IPS-20b (cell line): ENCODE measurements around the gene CFAP54.

ENCODE experiments used
- H3K27ac ChIP-seq: one replicate; pipeline ENCODE4 v1.5.1; 2013; ENCODE audit warnings: low read length
- H3K27me3 ChIP-seq: 2 replicates; pipeline ENCODE4 v1.6.1; 2013; ENCODE audit warnings: mild to moderate bottlenecking, low read length, inconsistent platforms; ENCODE audit not compliant: insufficient read depth
- H3K36me3 ChIP-seq: 2 replicates; pipeline ENCODE4 v1.6.1; 2013; ENCODE audit warnings: low read depth, mild to moderate bottlenecking, inconsistent platforms, low read length, moderate library complexity; ENCODE audit not compliant: insufficient read depth
- H3K4me1 ChIP-seq: 2 replicates; pipeline ENCODE4 v1.6.1; 2013; ENCODE audit warnings: mild to moderate bottlenecking, control low read depth, inconsistent platforms, low read length, moderate library complexity; ENCODE audit not compliant: insufficient read depth
- H3K4me3 ChIP-seq: 2 replicates; pipeline ENCODE4 v1.5.1; 2013; ENCODE audit warnings: mild to moderate bottlenecking, low read length, inconsistent platforms
- H3K9ac ChIP-seq: 2 replicates; pipeline ENCODE4 v1.6.1; 2013; ENCODE audit warnings: low read depth, mild to moderate bottlenecking, inconsistent platforms, low read length, moderate library complexity
- H3K9me3 ChIP-seq: 2 replicates; pipeline ENCODE4 v1.6.1; 2013; ENCODE audit warnings: mild to moderate bottlenecking, low read depth, low read length, inconsistent platforms; ENCODE audit not compliant: insufficient read depth

The CFAP54 gene

DNA sequence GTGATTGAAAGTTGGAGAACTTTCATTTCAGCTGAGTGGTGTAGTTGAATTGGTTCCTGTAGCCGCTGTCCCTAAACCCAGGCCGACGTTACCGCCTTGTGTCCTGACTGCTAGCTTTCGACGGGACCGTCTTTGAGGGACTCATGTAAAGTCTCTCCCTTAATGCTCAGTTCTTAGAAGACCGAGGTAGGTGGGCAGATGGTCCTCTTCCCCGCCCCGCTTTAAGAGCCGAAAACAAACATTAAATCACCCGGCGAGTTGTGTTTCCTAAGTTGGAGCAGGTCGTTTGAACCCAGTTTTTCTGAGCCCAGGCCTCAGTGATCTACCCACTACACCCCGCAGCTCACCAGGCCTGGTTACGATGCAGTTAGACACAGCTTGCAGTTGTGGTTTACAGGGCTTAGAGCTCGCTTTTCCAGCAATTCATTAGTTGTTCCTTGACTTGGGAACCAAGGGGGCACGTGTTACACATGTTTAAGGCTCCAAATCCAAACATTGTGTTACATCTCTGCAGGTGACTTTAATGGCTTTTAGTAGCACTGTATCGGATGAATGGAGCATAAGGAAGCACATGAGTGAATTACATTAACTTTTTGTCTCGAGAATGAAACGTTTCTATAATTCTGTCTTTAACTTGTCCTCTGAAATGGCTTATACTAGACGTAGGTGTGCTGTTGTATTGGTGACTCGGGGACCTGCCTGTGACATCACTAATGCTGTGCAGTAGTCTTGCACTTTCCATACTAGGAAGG lies 418.5 kb downstream of the CFAP54 start:
- Histone ChIP-seq H3K9me3 (no peaks in the 10 kb centered on the region), H3K4me1 (peaks cover 11% of the 10 kb centered on the region; the same call in 1 of the 2 replicates)

DNA sequence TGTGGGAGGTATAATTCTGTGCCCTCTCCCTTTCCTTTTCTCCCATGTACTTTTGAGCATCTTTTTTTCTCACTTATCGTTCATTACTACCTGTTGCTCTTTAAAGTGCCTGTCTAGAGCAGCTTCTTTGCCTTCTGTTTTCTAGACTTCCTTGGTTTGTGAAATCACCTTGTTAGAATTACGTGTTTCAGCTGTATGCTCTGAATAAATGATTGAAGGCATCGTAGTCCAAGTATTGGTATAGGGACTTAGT lies 419.0 kb downstream of the CFAP54 start:
- peaks cover 11% of the 10 kb centered on the region; the same call in 1 of the 2 replicates for H3K4me1 ChIP-seq

More for the DNA sequence above, 418.5 kb downstream of the CFAP54 start:
- H3K27me3 ChIP-seq = no peaks in the 10 kb centered on the region
- H3K36me3 ChIP-seq = peaks cover 4% of the 10 kb centered on the region; the same call in 1 of the 2 replicates
- H3K4me3 ChIP-seq = peak overlapping the region; percentile 100
- peak overlapping the region; percentile 31 for H3K27ac ChIP-seq
- peak overlapping the region; percentile 98 for H3K9ac ChIP-seq

DNA sequence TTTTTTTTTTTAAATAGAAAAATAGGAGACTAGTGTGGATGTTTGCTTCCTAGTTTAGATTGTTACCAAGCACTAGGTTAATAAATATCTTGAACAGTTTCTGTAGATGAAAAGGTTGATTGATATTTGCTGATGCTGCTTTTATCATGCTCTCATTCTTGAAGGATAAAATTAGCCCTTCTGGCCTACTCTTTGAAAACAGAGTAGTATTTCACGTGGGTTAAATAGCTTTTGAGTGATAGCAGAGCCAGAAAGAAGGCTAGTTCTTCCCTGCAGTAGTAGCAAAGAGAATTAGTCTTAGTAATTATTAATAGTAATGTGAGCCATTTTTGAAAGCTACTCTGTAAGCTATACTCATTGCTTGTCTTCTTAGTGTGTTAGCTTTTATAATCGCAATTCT lies 422.9 kb downstream of the CFAP54 start:
- no peaks in the 10 kb centered on the region for H3K9me3 ChIP-seq
- H3K4me3 ChIP-seq = no peak overlapping the region
- no peaks in the 10 kb centered on the region for H3K27me3 ChIP-seq
- H3K27ac ChIP-seq = no peak overlapping the region
- peaks cover 4% of the 10 kb centered on the region; the same call in 1 of the 2 replicates for H3K36me3 ChIP-seq
- no peak overlapping the region for H3K9ac ChIP-seq
- H3K4me1 ChIP-seq = peaks cover 11% of the 10 kb centered on the region; the same call in 1 of the 2 replicates

More for the DNA sequence above, 419.0 kb downstream of the CFAP54 start:
- Histone ChIP-seq H3K4me3 (peak overlapping the region; percentile 100), H3K27ac (no peak overlapping the region), H3K27me3 (no peaks in the 10 kb centered on the region), H3K36me3 (peaks cover 4% of the 10 kb centered on the region; the same call in 1 of the 2 replicates), H3K9me3 (no peaks in the 10 kb centered on the region), H3K9ac (peak overlapping the region; percentile 98; the same call in 1 of the 2 replicates)

DNA sequence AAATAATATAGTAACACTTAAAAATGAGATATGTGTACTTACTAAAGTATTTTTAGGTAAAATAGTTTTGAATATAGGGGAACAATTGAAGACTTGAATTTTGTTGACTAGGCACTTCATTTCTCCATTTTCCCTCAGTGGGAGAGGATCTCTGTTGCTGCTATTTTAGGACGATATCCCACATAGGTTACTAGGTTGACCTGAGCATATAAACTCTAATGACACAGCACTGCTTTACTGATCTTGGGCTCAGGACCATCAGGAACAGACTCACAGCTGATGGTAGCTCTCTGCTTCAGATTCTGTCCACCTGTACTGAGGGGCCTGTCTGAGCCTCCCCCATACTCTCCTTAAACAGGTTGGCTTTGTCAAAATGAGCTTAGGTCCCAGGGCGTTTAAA lies 423.6 kb downstream of the CFAP54 start:
- H3K27ac ChIP-seq = no peak overlapping the region
- peaks cover 9% of the 10 kb centered on the region; the same call in 1 of the 2 replicates for H3K4me1 ChIP-seq
- no peak overlapping the region for H3K9ac ChIP-seq
- H3K27me3 ChIP-seq = no peaks in the 10 kb centered on the region
- no peak overlapping the region for H3K4me3 ChIP-seq
- no peaks in the 10 kb centered on the region for H3K9me3 ChIP-seq
- H3K36me3 ChIP-seq = peaks cover 4% of the 10 kb centered on the region; the same call in 1 of the 2 replicates

DNA sequence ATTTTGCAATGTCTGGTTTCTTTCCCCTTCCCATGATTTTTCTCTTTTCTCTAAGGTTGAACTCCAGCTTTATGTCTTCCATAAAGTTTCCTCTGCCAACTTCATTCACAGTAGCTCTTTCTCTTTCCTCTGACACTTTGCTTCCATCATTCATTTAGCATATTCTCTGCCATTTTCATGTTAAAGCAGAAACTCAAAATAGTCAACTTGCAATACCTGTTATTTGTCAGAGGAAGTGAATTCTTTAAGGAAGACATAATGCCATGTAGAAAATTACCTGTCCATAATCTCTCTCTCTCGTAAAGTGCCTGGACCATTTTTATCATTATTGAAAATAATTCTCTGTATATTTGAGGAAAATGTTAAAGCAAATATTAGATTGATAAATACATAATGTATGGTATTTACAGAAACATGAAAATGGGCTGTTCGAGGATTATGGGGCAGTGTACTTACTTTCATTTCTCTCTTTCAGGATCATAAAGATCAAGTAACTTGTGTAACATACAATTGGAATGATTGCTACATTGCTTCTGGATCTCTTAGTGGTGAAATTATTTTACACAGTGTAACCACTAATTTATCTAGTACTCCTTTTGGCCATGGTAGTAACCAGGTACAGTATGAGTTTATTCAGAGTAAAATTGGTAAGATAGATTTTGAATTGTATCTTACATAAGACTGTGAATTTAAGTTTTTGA lies 430.3 kb downstream of the CFAP54 start:
- Histone ChIP-seq H3K4me1 (peaks cover 7% of the 10 kb centered on the region), H3K27me3 (no peaks in the 10 kb centered on the region), H3K36me3 (no peaks in the 10 kb centered on the region), H3K4me3 (no peak overlapping the region), H3K9ac (no peak overlapping the region), H3K27ac (no peak overlapping the region), H3K9me3 (no peaks in the 10 kb centered on the region)
